Keratinocyte (primary cell): ENCODE results near the gene RASAL2.

Experiments used
- CTCF ChIP-seq, 3 experiments: IDR thresholded peaks in 1 of 3; conservative IDR thresholded peaks in 1 of 3; optimal IDR thresholded peaks in 1 of 3; 2 replicates in 2 of 3; 3 replicates in 1 of 3; pipeline versions ENCODE3 to v1.5.1; 2011; ENCODE audit warnings: low read length in 3 of 3, mild to moderate bottlenecking in 3 of 3, moderate library complexity in 2 of 3, control low read depth in 1 of 3, inconsistent platforms in 1 of 3; ENCODE audit not compliant: insufficient read depth in 2 of 3; ENCODE audit errors: extremely low read depth in 1 of 3
- EZH2 ChIP-seq: IDR thresholded peaks from one replicate; pipeline ENCODE4 v1.6.1; 2012; ENCODE audit warnings: inconsistent platforms, mild to moderate bottlenecking, low read length, moderate library complexity

GRCh38 chr1:178412400-178412770 lies 318.5 kb downstream of the RASAL2 start:
- TF ChIP-seq CTCF (optimal IDR thresholded peaks at IDR 0.05 in 1 of 3, IDR thresholded peaks at IDR 0.05 in 1 of 3, conservative IDR thresholded peaks at IDR 0.05 in 1 of 3; ENCODE audit: extremely low read depth in 1 of 3, insufficient read depth in 2 of 3, low read length in 3 of 3) (no peak), EZH2 (no peak)
